ENCODE data around the gene MYOM1.
"Not testable (repeated sequence)": the region's sequence is repeated elsewhere in the genome, so short reads cannot be mapped to it uniquely, and the experiment has no call there.

The MYOM1 gene

DNA sequence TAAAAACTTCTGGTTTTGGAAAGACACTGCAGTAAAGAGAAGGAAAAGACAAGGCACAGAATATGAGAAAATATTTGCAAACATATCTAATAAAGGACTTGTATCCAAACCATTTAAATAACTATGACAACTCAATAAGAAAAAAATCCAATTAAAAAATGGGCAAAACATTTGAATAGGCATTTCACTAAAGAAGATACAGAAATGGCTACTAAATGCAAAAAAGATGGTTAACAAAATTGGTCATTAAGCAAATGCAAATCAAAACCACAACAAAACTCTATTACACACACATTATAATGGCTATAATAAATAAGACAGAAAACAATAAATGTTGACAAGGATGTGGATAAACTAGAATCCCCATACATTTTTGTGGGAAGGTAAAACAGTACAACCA, 14.5 kb downstream of the MYOM1 start:
- no peak overlapping the region for H3K4me3 ChIP-seq (ENCODE audit: low read depth, low read length)
- TF ChIP-seq CTCF (IDR thresholded peaks at IDR 0.05; ENCODE audit: control insufficient read depth, extremely low read depth, insufficient read depth), result no peak
- no peak for DNase-seq (ENCODE audit: low read depth)

- TF ChIP-seq CTCF (IDR thresholded peaks at IDR 0.05; ENCODE audit: control insufficient read depth, extremely low read depth, insufficient read depth), result no peak
- DNase-seq (ENCODE audit: low read depth), result no peak
- H3K4me3 ChIP-seq (ENCODE audit: low read depth, low read length), result no peak overlapping the region
These were observed 19.7 kb downstream of the MYOM1 start for GRCh38 chr18:3199942-3200645.

GRCh38 chr18:3198260-3198860, 21.4 kb downstream of the MYOM1 start:
- H3K4me3 ChIP-seq (ENCODE audit: low read depth, low read length); DNase-seq (ENCODE audit: low read depth): not testable (repeated sequence)

GRCh38 chr18:3194947-3195612, 24.7 kb downstream of the MYOM1 start:
- no peak overlapping the region for H3K4me3 ChIP-seq (ENCODE audit: low read depth, low read length)
- no peak for TF ChIP-seq CTCF (IDR thresholded peaks at IDR 0.05; ENCODE audit: control insufficient read depth, extremely low read depth, insufficient read depth)
- no peak for DNase-seq (ENCODE audit: low read depth)

GRCh38 chr18:3193331-3193730, 26.4 kb downstream of the MYOM1 start:
- no peak overlapping the region for H3K4me3 ChIP-seq (ENCODE audit: low read depth, low read length)
- DNase-seq (ENCODE audit: low read depth), result no peak
- TF ChIP-seq CTCF (IDR thresholded peaks at IDR 0.05; ENCODE audit: control insufficient read depth, extremely low read depth, insufficient read depth), result no peak

DNA sequence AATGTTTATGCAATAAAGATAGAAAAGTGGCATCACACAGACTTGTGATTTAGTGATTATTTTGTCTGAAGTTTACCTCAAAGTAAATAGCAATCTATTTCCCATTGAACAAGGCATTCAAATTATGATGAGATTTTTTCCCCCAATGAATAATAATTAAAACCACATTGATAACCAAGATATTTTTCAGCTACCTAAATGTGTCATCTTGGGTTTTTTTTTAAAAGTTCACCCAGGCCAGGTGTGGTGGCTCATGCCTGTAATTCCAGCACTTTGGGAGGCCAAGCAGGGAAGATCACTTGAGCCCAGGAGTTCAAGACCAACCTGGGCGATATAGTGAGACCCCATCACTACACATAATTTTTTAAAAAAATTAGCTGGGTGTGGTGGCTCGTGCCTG, 27.0 kb downstream of the MYOM1 start:
- DNase-seq (ENCODE audit: low read depth), result no peak
- H3K4me3 ChIP-seq (ENCODE audit: low read depth, low read length), result no peak overlapping the region
- TF ChIP-seq CTCF (IDR thresholded peaks at IDR 0.05; ENCODE audit: control insufficient read depth, extremely low read depth, insufficient read depth), result no peak

GRCh38 chr18:3192286-3192685, 27.5 kb downstream of the MYOM1 start:
- DNase-seq (ENCODE audit: low read depth), result no peak
- H3K4me3 ChIP-seq (ENCODE audit: low read depth, low read length), result no peak overlapping the region
- TF ChIP-seq CTCF (IDR thresholded peaks at IDR 0.05; ENCODE audit: control insufficient read depth, extremely low read depth, insufficient read depth), result no peak
